Hematopoietic multipotent progenitor cell treated with erythropoietin and hydrocortisone succinate and interleukin-3 and kit ligand, for 6 days (in vitro differentiated cells): Measurements from ENCODE around the gene GRIK4.
A peak's percentile ranks its signal among the peaks of the same experiment; 100 is the strongest.

Experiments
- DNase-seq: peaks from one replicate; pipeline ENCODE4 v3.0.0-alpha.2; 2015

Gene GRIK4

GRCh38 chr11:120551191-120551590 lies 39.6 kb downstream of the GRIK4 start:
- DNase-seq, result no peak

DNA sequence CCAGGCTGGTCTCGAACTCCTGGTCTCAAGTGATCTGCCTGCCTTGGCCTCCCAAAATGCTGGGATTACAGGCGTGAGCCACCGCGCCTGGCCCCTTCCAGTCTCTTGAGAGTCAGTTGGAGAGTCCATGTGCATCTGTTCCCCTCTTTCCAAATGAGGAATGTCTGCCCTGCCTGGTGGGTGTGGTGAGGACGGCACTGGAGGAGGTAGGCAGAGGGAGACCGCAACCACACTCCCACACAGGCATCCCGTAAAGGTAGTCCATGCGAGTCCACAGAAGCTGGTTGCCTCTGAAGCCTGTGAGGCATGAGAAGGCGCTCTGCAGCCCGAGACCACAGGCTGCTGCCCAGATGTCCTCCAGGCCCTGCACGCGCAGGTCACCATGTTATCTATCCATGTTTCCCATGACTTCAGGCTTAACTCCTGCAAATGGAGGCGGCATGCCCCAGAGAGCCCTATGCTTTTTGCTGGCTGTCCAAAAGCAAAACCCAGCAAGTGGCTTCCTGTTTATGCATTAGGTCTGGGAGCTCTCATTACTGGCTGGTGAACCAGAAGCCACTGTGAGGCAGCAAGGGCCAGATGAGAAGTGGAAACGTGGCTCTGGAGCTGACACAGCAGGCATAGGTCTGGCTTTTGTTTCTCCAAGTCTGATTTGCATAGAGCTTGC lies 43.4 kb downstream of the GRIK4 start:
- DNase-seq, result peak; percentile 11

GRCh38 chr11:120555433-120555773 lies 43.9 kb downstream of the GRIK4 start:
- DNase-seq, result no peak

- DNase-seq, result no peak
Observed at GRCh38 chr11:120556797-120557196, 45.2 kb downstream of the GRIK4 start.

DNA sequence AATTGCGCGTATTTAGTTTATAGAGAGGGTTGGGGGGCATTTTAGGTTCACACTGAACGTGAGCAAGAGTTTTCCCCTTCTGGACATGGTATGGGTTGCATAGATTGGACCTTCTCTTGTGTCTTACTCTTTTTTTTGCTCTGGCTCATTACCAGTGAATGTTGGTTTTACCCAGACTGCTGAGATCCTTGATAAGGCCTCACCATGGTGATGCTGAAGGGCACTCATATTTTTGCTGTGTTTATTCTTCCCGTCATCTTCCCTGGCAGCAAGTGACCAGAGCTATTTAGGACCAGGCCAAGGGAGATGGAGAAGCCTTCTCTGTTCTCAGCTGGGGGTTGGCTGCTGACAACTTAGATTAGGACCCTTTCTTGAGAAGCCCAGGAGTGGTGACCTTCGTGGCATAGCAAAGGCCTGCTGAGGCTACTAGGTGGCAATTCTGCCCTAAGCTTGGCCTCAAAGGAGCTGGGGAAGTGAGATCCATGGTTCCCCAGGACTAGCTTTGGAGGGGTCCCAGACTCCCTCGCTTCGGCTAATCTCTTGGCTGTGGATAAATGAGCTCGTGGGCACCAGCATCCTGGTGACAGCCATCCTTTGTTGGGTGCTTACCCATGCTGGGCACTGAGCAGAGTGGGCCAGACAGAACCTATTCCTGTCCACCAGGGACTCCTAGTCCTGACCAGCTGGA lies 47.3 kb downstream of the GRIK4 start:
- peak; percentile 19 for DNase-seq

DNA sequence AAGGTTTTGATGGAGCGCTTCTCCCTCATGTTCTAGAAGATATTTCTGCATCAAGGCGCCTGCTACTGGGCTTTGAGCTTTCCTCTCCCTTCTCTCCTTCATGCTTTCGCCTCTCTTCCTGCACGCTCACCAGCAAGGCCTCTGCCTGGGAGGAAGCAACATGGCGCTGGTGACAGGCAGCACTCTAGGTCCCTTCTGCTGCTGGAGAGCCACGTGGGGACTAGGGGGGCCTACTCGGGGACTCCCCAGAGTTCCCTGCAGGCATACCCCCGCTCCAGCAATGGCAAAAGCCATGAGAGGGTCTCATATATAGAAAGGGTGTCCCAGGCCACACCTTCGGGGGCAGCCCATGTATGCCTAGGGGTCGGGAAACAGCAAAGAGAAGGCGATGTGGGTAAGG lies 49.7 kb downstream of the GRIK4 start:
- no peak for DNase-seq

GRCh38 chr11:120562806-120563425 lies 51.4 kb downstream of the GRIK4 start:
- DNase-seq, result no peak

DNA sequence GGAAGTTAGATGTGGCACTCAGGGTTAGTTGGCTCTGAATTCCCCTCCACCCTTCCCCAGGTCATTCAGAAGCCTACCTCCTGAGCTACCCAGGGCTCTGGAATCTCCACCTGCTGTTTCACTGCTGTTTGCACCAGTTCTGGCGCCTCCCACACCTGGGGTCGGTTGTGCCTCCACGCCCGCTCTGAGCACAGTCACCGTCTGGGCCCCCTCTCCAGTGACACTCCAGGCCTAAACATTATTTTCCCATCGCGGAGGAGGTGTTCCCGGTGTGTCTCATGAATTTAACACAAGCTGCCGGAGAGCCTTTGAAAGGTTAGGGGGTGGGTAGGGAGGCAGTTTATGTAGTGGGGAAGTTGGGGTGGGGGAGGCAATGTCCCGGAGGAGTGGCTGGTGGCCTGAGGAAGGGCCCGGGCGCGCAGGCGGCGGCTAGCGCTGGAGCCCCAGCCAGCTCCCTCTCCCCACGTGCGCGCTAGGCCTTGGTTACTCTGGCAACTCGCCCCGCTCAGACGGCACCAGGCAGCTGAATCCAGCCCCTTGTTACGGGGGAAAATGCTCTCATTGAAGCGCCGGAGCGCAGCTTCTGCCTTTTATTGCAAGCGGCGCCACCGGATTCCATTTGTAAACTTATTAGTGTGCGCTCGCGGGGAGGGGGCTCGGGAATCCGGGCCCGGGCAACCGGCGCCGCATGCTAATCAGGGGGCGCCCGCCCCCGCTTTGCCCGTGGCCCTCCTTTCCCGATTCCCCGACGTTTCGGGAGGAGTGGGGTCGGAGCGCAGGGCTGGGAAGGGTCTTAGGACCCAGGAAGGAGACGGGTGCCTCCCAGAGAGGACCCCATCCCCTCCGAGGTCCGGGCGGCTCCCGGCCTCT lies 52.4 kb downstream of the GRIK4 start:
- no peak for DNase-seq

DNA sequence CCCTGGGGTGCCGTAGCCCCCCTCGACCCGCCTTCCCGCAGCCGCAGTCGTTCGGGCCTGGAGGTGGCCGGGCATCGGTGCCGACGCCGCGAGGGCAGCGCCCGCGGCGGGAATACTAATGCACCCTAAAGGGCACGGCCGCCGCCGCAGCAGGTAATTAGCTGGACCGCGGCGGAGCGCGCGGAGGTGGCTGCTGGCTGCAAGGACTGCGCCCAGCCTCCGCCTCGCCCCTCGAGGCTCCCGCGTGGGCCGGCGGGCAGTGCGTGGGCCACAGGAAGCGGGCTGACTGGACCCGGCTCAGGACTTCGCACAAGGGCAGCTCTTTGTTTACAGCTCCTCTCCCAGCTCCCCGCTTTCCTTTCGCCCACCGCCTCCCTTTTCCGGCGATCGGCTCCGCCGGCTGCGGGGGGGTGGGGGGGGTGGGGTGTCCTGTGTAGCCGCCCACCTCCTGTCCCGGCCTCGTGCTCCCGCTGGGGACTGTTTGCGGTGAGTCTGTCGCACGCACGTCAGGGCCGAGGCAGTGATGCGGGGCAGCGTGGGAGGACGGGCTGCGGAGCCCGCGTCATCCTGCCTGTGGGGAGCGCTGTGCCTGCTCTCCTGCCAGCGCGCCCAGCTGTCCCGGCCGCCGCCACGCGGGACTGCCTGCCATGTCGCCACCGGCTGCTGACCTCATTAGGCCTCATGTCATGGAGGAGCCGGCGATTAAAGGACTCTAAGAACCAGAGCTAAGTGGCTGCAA lies 53.2 kb downstream of the GRIK4 start:
- DNase-seq, result peak; percentile 20

DNA sequence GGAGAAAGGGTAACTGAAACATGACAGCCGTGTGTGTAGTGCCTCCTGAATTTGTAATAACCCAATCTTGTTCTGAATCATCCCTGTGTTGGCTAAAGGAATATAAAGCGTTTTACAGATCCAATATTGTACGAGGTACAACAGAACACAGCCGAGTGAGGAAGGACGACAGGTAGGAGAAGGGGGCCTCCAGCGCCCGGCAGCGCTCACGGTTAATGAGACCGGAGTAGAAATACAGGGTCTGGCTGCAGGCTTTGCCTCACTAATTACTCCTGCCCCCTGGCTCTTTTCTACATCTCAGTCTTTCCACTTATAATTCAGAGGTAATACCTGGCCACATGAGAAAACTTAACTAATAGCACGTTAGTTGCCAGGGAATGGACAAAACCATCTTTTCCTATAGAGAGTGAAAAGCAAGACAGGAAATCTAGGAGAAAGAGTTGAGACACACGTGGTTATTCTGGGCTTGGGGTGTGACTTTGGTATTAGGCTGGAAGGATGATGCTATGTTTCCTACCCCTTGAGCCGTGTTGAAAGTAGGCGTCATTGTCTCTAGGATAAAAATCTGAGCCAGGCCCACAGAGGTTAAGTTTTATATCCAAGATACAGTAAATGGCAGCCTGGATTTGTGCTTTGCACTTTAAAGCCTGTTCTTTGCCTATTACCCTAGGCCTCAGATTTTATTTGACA lies 54.1 kb downstream of the GRIK4 start:
- no peak for DNase-seq

- no peak for DNase-seq
Observed at GRCh38 chr11:120566176-120566575, 54.6 kb downstream of the GRIK4 start.

GRCh38 chr11:120568572-120569307 lies 57.2 kb downstream of the GRIK4 start:
- no peak for DNase-seq

GRCh38 chr11:120569861-120570260 lies 58.3 kb downstream of the GRIK4 start:
- no peak for DNase-seq

DNA sequence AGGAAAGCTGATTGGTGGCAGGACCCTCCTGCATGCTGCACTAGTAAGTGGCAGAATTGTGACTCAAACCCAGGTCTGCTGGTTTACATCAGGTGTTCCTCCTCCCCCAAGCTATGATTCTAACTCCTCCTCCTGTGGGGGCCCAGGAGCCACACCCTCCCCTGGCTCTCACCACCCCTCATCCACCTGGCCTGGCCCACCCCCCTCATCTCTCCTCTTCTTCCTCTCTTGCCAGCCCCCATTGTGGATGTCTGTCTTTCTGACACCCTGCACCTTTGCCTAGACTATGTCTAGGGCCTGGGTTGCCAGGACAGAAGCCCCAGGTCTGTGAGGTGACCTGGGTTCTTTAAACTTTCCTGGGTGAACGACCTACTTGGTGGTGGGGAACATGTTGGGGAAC lies 59.9 kb downstream of the GRIK4 start:
- DNase-seq, result no peak

DNA sequence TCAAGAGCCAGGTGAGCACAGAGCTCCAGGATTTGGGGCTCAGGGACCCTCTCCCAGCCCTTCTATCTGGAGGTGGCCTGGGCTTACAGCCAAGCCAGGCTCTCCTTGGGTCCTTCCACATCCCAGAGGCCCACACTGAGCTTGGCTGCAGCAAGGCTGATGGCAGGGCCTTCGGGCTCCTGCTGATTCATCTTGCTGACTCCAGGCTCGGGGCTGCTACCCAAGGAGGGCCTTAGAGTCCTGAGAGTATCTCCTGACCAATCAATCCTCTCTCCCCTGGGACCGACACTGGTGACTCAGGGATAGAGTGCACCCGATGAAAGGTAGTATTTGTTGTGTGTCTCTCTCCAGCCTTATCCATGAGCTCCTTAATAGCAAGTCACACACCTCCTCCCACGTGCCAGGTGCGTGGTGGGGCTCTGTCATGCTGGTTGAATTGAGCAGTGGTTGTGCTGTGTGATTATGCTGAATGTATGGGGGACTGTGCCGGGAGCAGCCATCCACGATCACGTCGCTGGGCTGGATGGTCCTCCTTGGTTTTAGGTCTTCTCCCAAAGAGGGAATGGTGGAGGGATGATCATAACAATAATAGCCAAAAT lies 62.3 kb downstream of the GRIK4 start:
- DNase-seq, result no peak

- DNase-seq, result no peak
Observed at GRCh38 chr11:120574876-120575275, 63.3 kb downstream of the GRIK4 start.

DNA sequence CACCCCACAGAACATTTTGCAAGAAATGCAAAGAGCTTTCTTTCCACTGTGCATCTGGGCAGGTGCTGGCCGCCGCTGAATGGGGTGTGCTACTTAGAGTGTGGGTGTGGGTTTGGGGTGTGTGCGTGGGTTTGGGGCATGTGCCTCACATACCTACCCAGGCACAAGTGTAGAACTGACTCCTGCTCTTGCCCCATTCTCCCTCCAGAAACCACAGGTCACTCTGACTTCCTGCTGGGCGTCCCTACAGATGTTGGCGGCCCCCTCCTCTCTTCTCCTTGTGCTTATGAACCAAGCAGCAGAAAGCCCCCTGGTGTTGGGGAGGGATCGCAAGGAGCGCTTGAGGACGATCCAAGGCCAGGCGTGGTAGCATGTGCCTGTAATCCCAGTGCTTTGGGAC lies 63.9 kb downstream of the GRIK4 start:
- DNase-seq, result no peak

- DNase-seq, result no peak
Observed at GRCh38 chr11:120576606-120577005, 65.1 kb downstream of the GRIK4 start.

- no peak for DNase-seq
Observed at GRCh38 chr11:120577041-120577440, 65.5 kb downstream of the GRIK4 start.

- DNase-seq, result no peak
Observed at GRCh38 chr11:120577624-120578363, 66.2 kb downstream of the GRIK4 start.
